H9 (cell line): ENCODE results near the gene P3H2. TPM values are rescaled to one million over a fixed set of nuclear protein-coding genes. Genes with fewer than 3 reads are reported as not detected.

ENCODE experiments used
- DNase-seq: peaks from one replicate; pipeline ENCODE4 v3.0.0-alpha.2; 2017
- H2AFZ ChIP-seq: one replicate; pipeline ENCODE4 v1.6.1; 2013; ENCODE audit warnings: mild to moderate bottlenecking, low read length, control low read depth, moderate library complexity
- H2AK5ac ChIP-seq: 2 replicates; pipeline ENCODE4 v1.6.1; 2013; ENCODE audit warnings: low read length, control low read depth, mixed read lengths; ENCODE audit not compliant: insufficient read length
- H2BK120ac ChIP-seq: one replicate; pipeline ENCODE4 v1.6.1; 2013; ENCODE audit warnings: low read depth, mild to moderate bottlenecking, low read length, control low read depth, inconsistent platforms; ENCODE audit not compliant: poor library complexity, severe bottlenecking
- H2BK12ac ChIP-seq: 2 replicates; pipeline ENCODE4 v1.6.1; 2013; ENCODE audit warnings: low read length, control low read depth, mixed read lengths, low read depth; ENCODE audit not compliant: insufficient read length
- H2BK15ac ChIP-seq: 2 replicates; pipeline ENCODE4 v1.6.1; 2013; ENCODE audit warnings: low read depth, low read length, control low read depth
- H2BK20ac ChIP-seq: one replicate; pipeline ENCODE4 v1.6.1; 2013; ENCODE audit warnings: low read depth, mild to moderate bottlenecking, low read length, control low read depth, inconsistent platforms; ENCODE audit not compliant: poor library complexity, severe bottlenecking
- H2BK5ac ChIP-seq: 2 replicates; pipeline ENCODE4 v1.6.1; 2013; ENCODE audit warnings: low read length, control low read depth, mixed read lengths; ENCODE audit not compliant: insufficient read length
- H3K14ac ChIP-seq: 2 replicates; pipeline ENCODE4 v1.6.1; 2013; ENCODE audit warnings: low read length, control low read depth; ENCODE audit not compliant: insufficient read depth
- H3K18ac ChIP-seq: 2 replicates; pipeline ENCODE4 v1.6.1; 2013; ENCODE audit warnings: low read depth, mild to moderate bottlenecking, mixed read lengths, low read length, control low read depth; ENCODE audit not compliant: insufficient read length
- H3K23ac ChIP-seq: 2 replicates; pipeline ENCODE4 v1.6.1; 2013; ENCODE audit warnings: low read length, control low read depth, mixed read lengths, low read depth; ENCODE audit not compliant: insufficient read length
- H3K23me2 ChIP-seq: 2 replicates; pipeline ENCODE4 v1.6.1; 2013; ENCODE audit warnings: low read depth, mild to moderate bottlenecking, mixed read lengths, low read length, control low read depth; ENCODE audit not compliant: insufficient read length, poor library complexity, severe bottlenecking
- H3K27ac ChIP-seq: 2 replicates; pipeline ENCODE4 v1.5.1; 2013; ENCODE audit warnings: low read length, control low read depth, mixed read lengths, low read depth; ENCODE audit not compliant: insufficient read length
- H3K27me3 ChIP-seq: 2 replicates; pipeline ENCODE4 v1.6.1; 2013; ENCODE audit warnings: low read length, control low read depth, inconsistent platforms; ENCODE audit not compliant: insufficient read depth
- H3K4ac ChIP-seq: 2 replicates; pipeline ENCODE4 v1.6.1; 2013; ENCODE audit warnings: low read depth, mild to moderate bottlenecking, control low read depth, inconsistent platforms, low read length, moderate library complexity
- H3K4me1 ChIP-seq: 2 replicates; pipeline ENCODE4 v1.6.1; 2013; ENCODE audit warnings: low read length, control low read depth, inconsistent platforms; ENCODE audit not compliant: insufficient read depth
- H3K4me2 ChIP-seq: 2 replicates; pipeline ENCODE4 v1.6.1; 2013; ENCODE audit warnings: low read length, control low read depth, mixed read lengths; ENCODE audit not compliant: insufficient read length, insufficient read depth
- H3K56ac ChIP-seq: 2 replicates; pipeline ENCODE4 v1.6.1; 2013; ENCODE audit warnings: low read depth, mild to moderate bottlenecking, mixed read lengths, low read length, control low read depth; ENCODE audit not compliant: insufficient read length
- H3K79me1 ChIP-seq: 2 replicates; pipeline ENCODE4 v1.6.1; 2013; ENCODE audit warnings: low read depth, mild to moderate bottlenecking, moderate library complexity, low read length, control low read depth, inconsistent platforms; ENCODE audit not compliant: insufficient read depth, poor library complexity, severe bottlenecking
- H3K79me2 ChIP-seq: 2 replicates; pipeline ENCODE4 v1.6.1; 2013; ENCODE audit warnings: low read length, control low read depth, inconsistent platforms; ENCODE audit not compliant: insufficient read depth
- H3K9ac ChIP-seq: 2 replicates; pipeline ENCODE4 v1.6.1; 2013; ENCODE audit warnings: low read length, control low read depth, mixed read lengths; ENCODE audit not compliant: insufficient read length; ENCODE audit errors: extremely low read depth
- H3K9me3 ChIP-seq: one replicate; pipeline ENCODE4 v1.6.1; 2013; ENCODE audit warnings: low read depth, low read length, inconsistent platforms; ENCODE audit not compliant: control insufficient read depth
- H3T11ph ChIP-seq: one replicate; pipeline ENCODE4 v1.6.1; 2013; ENCODE audit warnings: mild to moderate bottlenecking, low read length, control low read depth, inconsistent platforms
- H4K20me1 ChIP-seq: one replicate; pipeline ENCODE4 v1.6.1; 2013; ENCODE audit not compliant: control insufficient read depth, insufficient read length, insufficient read depth
- H4K5ac ChIP-seq: 2 replicates; pipeline ENCODE4 v1.6.1; 2013; ENCODE audit warnings: low read depth, mild to moderate bottlenecking, mixed read lengths, low read length, control low read depth; ENCODE audit not compliant: insufficient read length
- H4K8ac ChIP-seq: replicated peaks from 2 replicates; pipeline ENCODE4 v1.6.1; 2013; ENCODE audit warnings: low read length, control low read depth, mixed read lengths, low read depth; ENCODE audit not compliant: insufficient read length
- H4K91ac ChIP-seq: 2 replicates; pipeline ENCODE4 v1.6.1; 2013; ENCODE audit warnings: low read depth, mild to moderate bottlenecking, moderate library complexity, mixed read lengths, low read length, control low read depth; ENCODE audit not compliant: insufficient read length
- H3K27ac Mint-ChIP-seq, 3 experiments: 2 replicates in 2 of 3; 3 replicates in 1 of 3; pipeline ENCODE4 v1.8.0; 2020 to 2021; ENCODE audit warnings: mixed read lengths in 3 of 3, mild to moderate bottlenecking in 1 of 3, moderate library complexity in 1 of 3
- H3K27me3 Mint-ChIP-seq: 2 replicates; pipeline ENCODE4 v1.8.0; 2021; ENCODE audit warnings: low read depth, mild to moderate bottlenecking, moderate library complexity, mixed read lengths
- H3K36me3 Mint-ChIP-seq, 3 experiments: 2 replicates in 2 of 3; 3 replicates in 1 of 3; pipeline ENCODE4 v1.8.0; 2020 to 2021; ENCODE audit warnings: low read depth in 3 of 3, mixed read lengths in 3 of 3; ENCODE audit not compliant: insufficient read depth in 1 of 3
- H3K4me1 Mint-ChIP-seq, 2 experiments: 2 replicates each; pipeline ENCODE4 v1.8.0; 2020; ENCODE audit warnings: mixed read lengths in 2 of 2
- H3K4me3 Mint-ChIP-seq, 2 experiments: 2 replicates in 1 of 2; 3 replicates in 1 of 2; pipeline ENCODE4 v1.8.0; 2020 to 2021; ENCODE audit warnings: mild to moderate bottlenecking in 2 of 2, mixed read lengths in 2 of 2, moderate library complexity in 1 of 2
- H3K9me3 Mint-ChIP-seq, 2 experiments: 2 replicates in 1 of 2; 3 replicates in 1 of 2; pipeline ENCODE4 v1.8.0; 2020; ENCODE audit warnings: mild to moderate bottlenecking in 2 of 2, mixed read lengths in 2 of 2, moderate library complexity in 1 of 2
- CTCF ChIP-seq: fragments of 200-600 bp; sonication (generic); conservative IDR thresholded peaks from 3 replicates; pipeline ENCODE4 v1.8.0; 2021; ENCODE audit warnings: antibody characterized with exemption, mild to moderate bottlenecking
- WGBS: extraction: QIAGEN DNeasy Blood & Tissue Kit; methylation state at CpG from one replicate; pipeline ENCODE4 v1.1.7; 2013; ENCODE audit warnings: missing lambda C conversion rate, low lambda C conversion rate, mixed read lengths; ENCODE audit not compliant: insufficient read length; ENCODE audit errors: extremely low coverage; 5-methylcytosine and 5-hydroxymethylcytosine counted together
- total RNA-seq: library from RNA; stranded (reverse); gene quantifications from 2 replicates; pipeline ENCODE4 v1.2.1, GENCODE V29; 2021

P3H2 gene
- total RNA-seq, 1 experiment from 2014 or later, result 41.5 TPM

- H3K4me3 Mint-ChIP-seq, result no peak overlapping the region
- Histone ChIP-seq H2BK20ac (no peak overlapping the region), H2BK120ac (no peak overlapping the region), H3K18ac (no peak overlapping the region), H3K4ac (no peak overlapping the region), H2BK12ac (no peak overlapping the region), H3K56ac (no peak overlapping the region), H3K23me2 (no peaks in the 10 kb centered on the region), H3K79me1 (no peaks in the 10 kb centered on the region), H3T11ph (no peak overlapping the region), H2AK5ac (no peak overlapping the region), H3K4me2 (no peak overlapping the region), H4K91ac (no peak overlapping the region), H2BK15ac (no peak overlapping the region), H2BK5ac (no peak overlapping the region), H3K79me2 (no peaks in the 10 kb centered on the region), H3K9me3 (no peaks in the 10 kb centered on the region), H3K4me1 (peaks cover 8% of the 10 kb centered on the region; the same call in 1 of the 2 replicates), H3K23ac (no peak overlapping the region), H3K27me3 (no peaks in the 10 kb centered on the region), H4K8ac (no peak overlapping the region), H3K14ac (no peak overlapping the region), H3K9ac (no peak overlapping the region), H3K27ac (no peak overlapping the region), H2AFZ (no peak overlapping the region), H4K5ac (no peak overlapping the region), H4K20me1 (no peaks in the 10 kb centered on the region)
- no peak for TF ChIP-seq CTCF
- no peaks in the 10 kb centered on the region; a peak in 1 of 5 replicates for H3K9me3 Mint-ChIP-seq
- peaks cover 68 to 69% of the 10 kb centered on the region in 2 experiments for H3K4me1 Mint-ChIP-seq
- no peak for DNase-seq
- no peaks in the 10 kb centered on the region for H3K27me3 Mint-ChIP-seq
- peaks cover 0 to 4% (median 3%) of the 10 kb centered on the region in 3 experiments; a peak in 3 of 7 replicates for H3K36me3 Mint-ChIP-seq
- WGBS, result no CpG with 5 or more reads among the region's 2 CpGs
- H3K27ac Mint-ChIP-seq, result peak overlapping the region in 2 of 3 experiments; percentile 27 to 90; a peak in 4 of 7 replicates
These were observed 84.1 kb downstream of the P3H2 start for GRCh38 chr3:190036631-190037030.
